Peyer's patch (tissue), 4 donors: ENCODE measurements around the gene SLC7A5. TPM values are rescaled to one million over a fixed set of nuclear protein-coding genes. Genes with fewer than 3 reads are reported as not detected.

Source experiments
- DNase-seq, 3 donors: peaks; one replicate each; pipeline ENCODE4 v3.0.0-alpha.2; 2017 to 2019
- H3K27ac ChIP-seq, 4 donors: fragments of 200-600 bp; sonication (generic); one replicate each; pipeline ENCODE4 v1.5.1; 2016 to 2019
- H3K27me3 ChIP-seq, 2 donors: fragments of 200-600 bp; sonication (generic); one replicate each; pipeline ENCODE4 v1.5.1; 2019
- H3K36me3 ChIP-seq, 3 donors: fragments of 200-600 bp; sonication (generic); one replicate each; pipeline ENCODE4 v1.5.1; 2016 to 2019
- H3K4me1 ChIP-seq, 4 donors: fragments of 200-600 bp; sonication (generic); one replicate each; pipeline ENCODE4 v1.5.1; 2016 to 2019
- H3K4me3 ChIP-seq, 4 donors: fragments of 200-600 bp; sonication (generic); 1 replicate in 3 of 4; 2 replicates in 1 of 4; pipeline ENCODE4 v1.5.1; 2016 to 2019; ENCODE audit warnings: mild to moderate bottlenecking in 1 of 4
- H3K9me3 ChIP-seq, 4 donors: fragments of 200-600 bp; sonication (generic); one replicate each; pipeline ENCODE4 v1.5.1; 2016 to 2019; ENCODE audit warnings: mild to moderate bottlenecking in 1 of 4
- POLR2A ChIP-seq, 2 donors: fragments of 450-650 bp; IDR thresholded peaks; one replicate each; pipeline ENCODE4 v1.5.1; 2017; ENCODE audit warnings: antibody characterized with exemption in 2 of 2, mild to moderate bottlenecking in 2 of 2, moderate library complexity in 2 of 2
- total RNA-seq, 4 donors: library from RNA; depleted of rRNA; stranded (reverse); fragments of >200 nt; gene quantifications; one replicate each; pipeline ENCODE4 v1.1.0, GENCODE V29; 2016
- TF ChIP-seq, protein P1 (sequence below), 6 experiments: fragments of 450-650 bp in 4 of 6; fragments of 200-600 bp in 2 of 6; sonication (generic) in 1 of 6; IDR thresholded peaks; one replicate each; pipeline ENCODE4 v1.5.1; 2017 to 2019; ENCODE audit warnings: antibody characterized with exemption in 6 of 6, mild to moderate bottlenecking in 3 of 6, moderate library complexity in 1 of 6

SLC7A5 gene
- total RNA-seq, 4 donors from 2014 or later: 3.2 to 4.7 (median 3.9) TPM

GRCh38 chr16:87801679-87802259 lies 67.5 kb downstream of the SLC7A5 start:
- DNase-seq: no peak
- TF ChIP-seq, protein P1, sequence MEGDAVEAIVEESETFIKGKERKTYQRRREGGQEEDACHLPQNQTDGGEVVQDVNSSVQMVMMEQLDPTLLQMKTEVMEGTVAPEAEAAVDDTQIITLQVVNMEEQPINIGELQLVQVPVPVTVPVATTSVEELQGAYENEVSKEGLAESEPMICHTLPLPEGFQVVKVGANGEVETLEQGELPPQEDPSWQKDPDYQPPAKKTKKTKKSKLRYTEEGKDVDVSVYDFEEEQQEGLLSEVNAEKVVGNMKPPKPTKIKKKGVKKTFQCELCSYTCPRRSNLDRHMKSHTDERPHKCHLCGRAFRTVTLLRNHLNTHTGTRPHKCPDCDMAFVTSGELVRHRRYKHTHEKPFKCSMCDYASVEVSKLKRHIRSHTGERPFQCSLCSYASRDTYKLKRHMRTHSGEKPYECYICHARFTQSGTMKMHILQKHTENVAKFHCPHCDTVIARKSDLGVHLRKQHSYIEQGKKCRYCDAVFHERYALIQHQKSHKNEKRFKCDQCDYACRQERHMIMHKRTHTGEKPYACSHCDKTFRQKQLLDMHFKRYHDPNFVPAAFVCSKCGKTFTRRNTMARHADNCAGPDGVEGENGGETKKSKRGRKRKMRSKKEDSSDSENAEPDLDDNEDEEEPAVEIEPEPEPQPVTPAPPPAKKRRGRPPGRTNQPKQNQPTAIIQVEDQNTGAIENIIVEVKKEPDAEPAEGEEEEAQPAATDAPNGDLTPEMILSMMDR (IDR thresholded peaks at IDR 0.05): no peak
- no peak for TF ChIP-seq POLR2A (IDR thresholded peaks at IDR 0.05)
- H3K27me3 ChIP-seq: no peaks in the 10 kb centered on the region
- no peaks in the 10 kb centered on the region for H3K9me3 ChIP-seq
- H3K4me3 ChIP-seq: no peak overlapping the region
- H3K4me1 ChIP-seq: peaks cover 0 to 10% (median 6%) of the 10 kb centered on the region in 4 donors
- no peak overlapping the region for H3K27ac ChIP-seq
- H3K36me3 ChIP-seq: no peaks in the 10 kb centered on the region

DNA sequence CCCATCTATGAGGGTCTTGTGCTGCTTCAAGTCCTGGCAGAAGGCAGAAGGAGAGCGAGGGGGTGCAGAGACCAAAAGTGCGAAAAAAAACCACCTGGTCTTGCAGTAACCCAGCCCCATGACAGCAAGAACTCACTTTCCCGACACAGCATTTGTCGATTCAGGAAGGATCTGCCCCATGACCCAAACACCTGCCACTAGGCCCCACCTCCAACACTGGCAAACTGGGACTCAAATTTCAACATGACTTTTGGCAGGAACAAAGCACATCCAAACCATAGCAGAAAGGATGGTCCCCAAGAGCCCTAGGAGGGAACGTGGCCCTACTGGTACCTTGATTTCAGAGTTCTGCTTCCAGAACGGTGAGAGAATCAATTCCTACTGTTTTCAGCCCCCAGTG lies 68.8 kb downstream of the SLC7A5 start:
- no peaks in the 10 kb centered on the region for H3K36me3 ChIP-seq
- no peaks in the 10 kb centered on the region for H3K9me3 ChIP-seq
- no peak overlapping the region for H3K27ac ChIP-seq
- TF ChIP-seq, protein P1 (IDR thresholded peaks at IDR 0.05): no peak
- TF ChIP-seq POLR2A (IDR thresholded peaks at IDR 0.05): no peak
- no peaks in the 10 kb centered on the region for H3K4me1 ChIP-seq
- H3K27me3 ChIP-seq: no peaks in the 10 kb centered on the region
- no peak for DNase-seq
- H3K4me3 ChIP-seq: no peak overlapping the region

GRCh38 chr16:87795336-87795735 lies 74.0 kb downstream of the SLC7A5 start:
- no peaks in the 10 kb centered on the region for H3K4me1 ChIP-seq
- H3K36me3 ChIP-seq: no peaks in the 10 kb centered on the region
- H3K9me3 ChIP-seq: no peaks in the 10 kb centered on the region
- no peak for TF ChIP-seq POLR2A (IDR thresholded peaks at IDR 0.05)
- TF ChIP-seq, protein P1 (IDR thresholded peaks at IDR 0.05): no peak
- H3K27ac ChIP-seq: no peak overlapping the region
- H3K27me3 ChIP-seq: no peaks in the 10 kb centered on the region
- DNase-seq: no peak
- H3K4me3 ChIP-seq: no peak overlapping the region

GRCh38 chr16:87794485-87795078 lies 74.7 kb downstream of the SLC7A5 start:
- no peak for TF ChIP-seq POLR2A (IDR thresholded peaks at IDR 0.05)
- TF ChIP-seq, protein P1 (IDR thresholded peaks at IDR 0.05): no peak
- DNase-seq: no peak
- no peaks in the 10 kb centered on the region for H3K9me3 ChIP-seq

GRCh38 chr16:87792205-87792565 lies 77.1 kb downstream of the SLC7A5 start:
- Histone ChIP-seq H3K27me3 (no peaks in the 10 kb centered on the region), H3K9me3 (no peaks in the 10 kb centered on the region), H3K4me3 (no peak overlapping the region), H3K36me3 (no peaks in the 10 kb centered on the region), H3K4me1 (peaks cover 0 to 6% (median 0%) of the 10 kb centered on the region in 4 donors), H3K27ac (no peak overlapping the region)
- no peak for DNase-seq
- TF ChIP-seq, protein P1 (IDR thresholded peaks at IDR 0.05): no peak
- no peak for TF ChIP-seq POLR2A (IDR thresholded peaks at IDR 0.05)

More at GRCh38 chr16:87794485-87795078, 74.7 kb downstream of the SLC7A5 start:
- Histone ChIP-seq H3K4me1 (peaks cover 0 to 4% (median 0%) of the 10 kb centered on the region in 4 donors), H3K36me3 (no peaks in the 10 kb centered on the region), H3K27ac (no peak overlapping the region), H3K27me3 (no peaks in the 10 kb centered on the region), H3K4me3 (no peak overlapping the region)
